GM03348 (cell line): ENCODE results near the gene ARL5A.
A peak's percentile ranks its signal among the peaks of the same experiment; 100 is the strongest.

Source experiments
- DNase-seq: peaks from one replicate; pipeline ENCODE4 v3.0.0; 2012; ENCODE audit warnings: low spot score

Gene ARL5A

DNA sequence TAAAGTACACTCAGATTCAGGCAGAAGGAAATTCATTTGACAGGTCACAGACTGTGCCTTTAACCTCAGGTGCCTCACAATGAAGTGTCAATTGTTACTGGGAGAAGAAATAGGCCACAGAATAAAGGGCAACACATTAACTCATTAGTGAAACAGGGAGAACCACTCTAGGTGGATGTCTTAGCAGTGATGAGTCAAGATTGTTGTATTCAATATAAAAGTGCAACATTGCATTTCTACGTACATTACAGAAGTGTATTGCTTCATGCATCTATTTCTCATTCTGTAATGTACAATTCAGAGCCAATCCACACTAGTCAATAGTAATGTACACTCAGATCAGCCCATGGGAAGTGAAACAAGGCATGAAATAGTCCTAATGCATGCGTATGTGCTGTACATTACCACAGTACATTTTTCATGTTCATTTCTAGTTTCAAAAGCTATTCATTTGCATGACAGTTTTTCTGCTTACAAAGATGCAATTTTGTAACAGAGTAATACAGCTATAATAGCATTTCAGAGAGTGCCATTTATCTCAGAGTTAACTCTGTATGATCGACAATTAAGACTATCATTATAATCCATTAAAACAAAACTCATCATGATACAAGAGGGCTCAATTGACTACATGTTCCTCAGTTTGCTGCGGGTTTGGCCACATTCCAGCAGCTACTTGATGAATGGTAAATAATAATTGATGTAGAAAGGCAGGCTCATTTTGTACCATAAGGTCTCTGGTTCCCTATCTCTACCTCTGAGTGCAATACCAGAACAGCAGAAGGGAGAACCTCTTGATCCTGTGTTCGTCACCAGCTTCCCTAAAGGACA lies 12.2 kb upstream of the ARL5A start:
- DNase-seq, result no peak

DNA sequence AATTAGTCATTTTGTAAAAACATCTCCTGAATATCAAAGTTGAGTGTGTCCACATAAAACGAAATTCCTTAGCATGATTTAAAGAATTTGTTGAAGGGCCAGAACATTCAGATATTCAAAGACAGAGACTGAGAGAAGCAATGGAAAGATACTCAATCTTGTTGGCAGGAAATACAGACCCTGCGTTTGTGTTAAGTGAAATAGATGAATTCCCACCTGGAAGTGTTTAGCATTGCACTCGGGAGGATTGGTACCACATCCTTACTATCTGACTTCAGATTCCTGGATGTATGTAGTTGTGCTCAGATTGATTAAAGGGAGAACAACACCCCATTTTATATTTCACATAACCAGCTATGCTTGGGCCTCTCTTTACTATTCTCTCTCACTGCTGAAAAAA lies 9.7 kb upstream of the ARL5A start:
- no peak for DNase-seq

DNA sequence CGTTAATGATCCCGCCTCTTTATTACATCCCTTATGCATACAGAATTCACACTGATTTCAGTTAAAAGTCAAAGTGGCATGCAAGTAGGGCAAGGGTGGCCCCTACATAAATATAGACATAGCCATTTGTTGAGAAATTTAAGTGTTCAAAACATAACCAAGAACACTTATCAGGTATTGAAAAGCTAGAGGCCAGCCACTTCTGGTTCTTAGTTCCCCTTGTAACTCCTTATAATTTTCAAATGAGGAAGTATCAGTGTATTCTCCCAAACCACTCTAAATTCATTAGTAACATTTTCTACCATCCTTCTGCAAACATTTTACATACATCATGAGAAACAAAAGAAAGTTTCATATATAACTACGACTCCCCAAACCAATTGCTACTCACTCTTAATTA lies 5.8 kb upstream of the ARL5A start:
- DNase-seq, result no peak

- no peak for DNase-seq
Measured at GRCh38 chr2:151830961-151831360, 2.7 kb upstream of the ARL5A start.

- DNase-seq, result no peak
Measured at GRCh38 chr2:151828890-151829324, 686 bp upstream of the ARL5A start.

- peak; percentile 31 for DNase-seq
Measured at GRCh38 chr2:151827564-151828142, 568 bp downstream of the ARL5A start.

DNA sequence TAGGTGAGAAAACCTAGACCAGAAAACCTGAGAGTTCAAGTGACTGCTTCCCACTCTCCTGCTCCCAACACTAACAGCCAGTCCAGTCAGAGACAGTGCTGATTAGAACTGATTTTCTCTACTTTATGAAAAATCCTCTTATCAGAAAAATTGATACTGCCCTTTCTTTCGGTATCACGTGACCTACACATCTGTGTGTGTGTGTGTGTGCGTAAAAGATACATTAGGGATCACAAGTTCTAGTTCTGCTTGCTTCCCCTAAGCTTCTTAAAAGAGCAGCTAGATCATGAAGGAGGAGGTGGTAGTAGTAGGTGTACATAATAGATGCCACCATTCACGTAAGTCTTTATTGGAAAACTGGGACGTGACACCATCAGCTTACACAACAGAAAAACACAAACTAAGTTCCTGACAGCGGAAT lies 1.5 kb downstream of the ARL5A start:
- peak; percentile 8 for DNase-seq

GRCh38 chr2:151824886-151825285 lies 3.3 kb downstream of the ARL5A start:
- DNase-seq, result no peak

DNA sequence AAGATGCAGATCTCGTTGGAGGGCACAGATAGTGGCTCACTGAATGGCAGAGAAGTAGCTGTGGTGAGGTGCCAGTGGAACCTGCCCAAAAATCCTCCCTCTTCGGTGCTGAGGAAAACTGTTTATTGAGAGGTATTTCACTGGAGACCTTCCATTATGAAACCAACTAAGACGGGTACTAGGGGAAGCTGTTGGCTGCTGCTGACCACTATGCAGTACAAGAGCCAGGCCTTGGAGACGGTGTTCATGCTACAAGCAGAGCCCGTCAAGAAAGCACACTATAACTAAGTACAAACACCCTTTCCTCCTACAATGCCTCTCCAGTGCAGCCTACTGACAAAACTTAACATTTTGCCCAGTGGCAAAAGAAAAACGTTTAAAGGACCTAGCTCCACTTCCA lies 4.6 kb downstream of the ARL5A start:
- DNase-seq, result peak; percentile 7

GRCh38 chr2:151819920-151820319 lies 8.3 kb downstream of the ARL5A start:
- DNase-seq, result no peak

DNA sequence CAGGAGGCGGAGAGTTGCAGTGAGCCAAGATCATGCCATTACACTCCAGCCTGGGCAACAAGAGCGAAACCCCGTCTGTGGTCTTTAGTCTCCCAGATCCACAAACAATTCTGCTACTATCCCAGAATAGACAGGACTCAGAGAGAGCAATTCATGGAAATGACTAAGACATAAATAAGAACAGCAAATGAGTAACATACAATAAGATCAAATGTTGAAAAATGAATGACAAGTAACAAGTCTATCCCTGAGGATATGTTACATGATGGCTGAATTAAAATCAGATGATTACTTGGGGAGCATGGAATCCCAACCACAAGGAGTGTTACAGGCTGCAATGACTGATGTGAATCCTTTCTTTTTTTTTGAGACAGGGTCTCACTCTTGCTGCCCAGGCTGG lies 10.3 kb downstream of the ARL5A start:
- no peak for DNase-seq

DNA sequence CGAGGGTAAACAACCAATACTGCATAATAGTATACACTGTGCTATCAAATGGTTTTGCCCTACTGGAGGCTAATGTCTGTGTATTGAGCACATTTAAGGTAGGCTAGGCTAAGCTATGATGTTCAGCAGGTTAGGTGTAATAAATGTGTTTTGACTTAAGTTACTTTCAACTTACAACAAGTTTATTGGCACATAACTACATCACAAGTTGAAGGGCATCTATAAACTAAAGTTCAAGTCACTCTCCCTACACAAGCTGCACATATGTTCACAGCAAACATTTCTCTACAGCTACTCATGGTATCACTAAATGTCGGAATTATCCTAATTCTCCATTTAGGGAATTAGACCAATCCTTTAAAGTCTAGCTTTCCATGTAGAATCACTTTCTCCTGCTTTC lies 11.4 kb downstream of the ARL5A start:
- DNase-seq, result no peak

- DNase-seq, result no peak
Measured at GRCh38 chr2:151815821-151816489, 12.3 kb downstream of the ARL5A start.

- DNase-seq, result no peak
Measured at GRCh38 chr2:151810489-151810888, 17.7 kb downstream of the ARL5A start.

GRCh38 chr2:151809073-151809383 lies 19.2 kb downstream of the ARL5A start:
- no peak for DNase-seq

GRCh38 chr2:151808258-151809072 lies 19.8 kb downstream of the ARL5A start:
- peak; percentile 57 for DNase-seq

DNA sequence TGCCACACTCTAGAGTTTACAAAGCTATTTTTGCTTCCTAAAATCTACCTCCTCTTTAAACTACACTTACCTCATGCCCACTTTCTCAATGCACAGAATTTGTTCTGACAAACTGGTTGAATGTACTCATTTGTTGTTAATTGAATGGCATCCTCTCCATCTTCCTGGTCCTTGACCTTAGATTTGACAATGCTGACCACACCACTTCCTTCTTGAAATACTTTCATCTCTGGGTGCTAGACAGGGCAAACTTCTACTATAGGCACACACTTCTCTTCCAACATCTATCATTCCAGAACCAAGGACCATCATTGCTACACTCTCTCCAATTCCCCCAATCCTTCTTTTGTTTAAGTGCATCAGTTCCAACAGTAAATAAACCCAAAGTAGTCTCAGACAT lies 22.3 kb downstream of the ARL5A start:
- DNase-seq, result no peak

DNA sequence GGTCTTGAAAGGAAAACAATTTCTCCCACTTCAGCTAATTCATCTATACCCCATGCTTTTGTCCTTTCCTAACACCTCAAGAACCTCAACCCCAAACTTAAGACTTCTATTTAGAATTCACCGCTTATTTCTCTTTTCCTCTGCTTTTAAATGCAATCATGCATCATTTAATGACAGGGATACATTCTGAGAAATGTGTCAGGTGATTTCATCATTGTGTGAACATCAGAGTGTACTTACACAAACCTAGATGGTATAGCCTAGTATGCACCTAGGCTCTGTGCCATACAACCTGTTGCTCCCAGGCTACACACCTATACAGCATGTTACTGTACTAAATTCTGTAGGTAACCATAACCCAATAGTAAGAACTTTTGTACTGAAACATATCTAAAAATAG lies 22.9 kb downstream of the ARL5A start:
- DNase-seq, result no peak

DNA sequence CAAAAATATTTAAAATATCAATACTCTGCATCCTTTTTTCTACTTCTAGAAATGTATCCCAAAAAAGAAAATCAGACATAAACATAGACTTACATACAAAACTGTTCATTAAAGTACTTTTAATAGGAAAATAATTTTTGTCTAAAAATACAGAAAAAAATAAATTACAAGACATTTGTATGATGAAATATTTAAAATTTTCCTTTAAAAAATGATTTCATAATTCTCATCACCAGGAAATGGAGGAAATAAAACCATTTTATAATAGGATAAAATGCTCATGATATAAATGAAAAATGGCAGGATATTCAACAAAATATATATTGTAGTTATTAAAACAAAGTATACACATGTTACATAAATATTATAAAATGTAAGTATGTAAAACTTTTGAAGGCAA lies 24.4 kb downstream of the ARL5A start:
- no peak for DNase-seq

- no peak for DNase-seq
Measured at GRCh38 chr2:151802315-151802714, 25.9 kb downstream of the ARL5A start.

DNA sequence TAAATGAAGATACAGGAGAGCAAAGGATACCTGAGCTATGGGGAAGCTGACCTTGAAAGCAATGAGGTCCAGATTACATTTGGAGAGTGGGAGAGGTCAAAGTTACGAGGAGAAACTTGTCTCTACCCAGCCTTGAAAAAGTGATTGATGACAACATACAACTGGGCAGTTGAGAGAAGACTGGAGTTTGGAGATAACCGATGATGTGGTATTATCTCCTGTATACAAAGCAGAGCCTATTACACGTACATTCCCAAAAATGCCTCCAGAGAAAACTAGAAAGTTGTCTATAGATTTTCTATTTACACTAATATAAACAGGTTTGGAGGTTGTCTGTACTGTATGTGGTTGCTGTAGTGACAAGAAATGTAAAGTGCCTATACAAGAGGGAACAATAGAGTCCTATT lies 28.3 kb downstream of the ARL5A start:
- DNase-seq, result no peak

DNA sequence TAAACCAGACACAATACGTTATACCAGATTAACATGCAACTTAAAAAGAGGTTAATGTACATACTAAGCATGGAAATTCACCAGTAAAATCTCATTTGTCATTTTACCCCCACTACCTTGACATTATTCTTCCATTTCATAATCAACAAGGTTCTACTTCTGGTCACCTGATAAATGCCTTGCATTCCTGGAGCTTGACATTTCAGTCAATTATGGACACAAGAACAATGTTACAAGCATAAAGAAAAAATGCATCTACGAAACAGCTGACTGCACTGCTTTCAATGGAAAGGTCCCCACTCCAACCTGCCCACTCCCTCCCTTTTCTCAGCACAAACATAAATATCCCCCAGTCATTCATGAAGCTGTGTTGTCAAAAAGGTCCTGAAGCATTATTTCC lies 31.4 kb downstream of the ARL5A start:
- DNase-seq, result no peak
